GM11168 (cell line): Measurements from ENCODE around the gene RUVBL2.
"Not testable (repeated sequence)": the region's sequence is repeated elsewhere in the genome, so short reads cannot be mapped to it uniquely, and the experiment has no call there.

Experiments used
- in situ Hi-C: fragments of 300-500 bp; cut with MboI; formaldehyde crosslinking; loops from one replicate; pipeline ENCODE4 v1.12.0; 2022; ENCODE audit warnings: low sequenced_read_pairs; ENCODE audit not compliant: unreplicated experiment

The RUVBL2 gene

GRCh38 chr19:49038557-49039276 lies 45.0 kb downstream of the RUVBL2 start:
- in situ Hi-C loops = not testable (repeated sequence)

- in situ Hi-C loops = not testable (repeated sequence)
Observed at GRCh38 chr19:49039736-49040135, 46.0 kb downstream of the RUVBL2 start.

- in situ Hi-C loops = no loop called here
Observed at GRCh38 chr19:49042177-49042576, 48.5 kb downstream of the RUVBL2 start.

GRCh38 chr19:49042666-49043065 lies 49.0 kb downstream of the RUVBL2 start:
- in situ Hi-C loops = not testable (repeated sequence)

- in situ Hi-C loops = not testable (repeated sequence)
Observed at GRCh38 chr19:49043548-49043947, 49.9 kb downstream of the RUVBL2 start, which contains the start of gene CGB5. CGB5 (plus strand) TSS chr19:49043848; CDS start chr19:49044210, 362 bp downstream.

- in situ Hi-C loops = not testable (repeated sequence)
Observed at GRCh38 chr19:49049011-49049410, 55.3 kb downstream of the RUVBL2 start, which contains the start of gene CGB8. CGB8 (minus strand) TSS chr19:49049111; CDS start chr19:49048739, 372 bp downstream.

GRCh38 chr19:49049834-49050233 lies 56.1 kb downstream of the RUVBL2 start:
- in situ Hi-C loops = not testable (repeated sequence)

GRCh38 chr19:49050376-49051033 lies 56.8 kb downstream of the RUVBL2 start:
- in situ Hi-C loops = not testable (repeated sequence)

- in situ Hi-C loops = no loop called here
Observed at GRCh38 chr19:49056101-49056901, 62.6 kb downstream of the RUVBL2 start.

- in situ Hi-C loops = not testable (repeated sequence)
Observed at GRCh38 chr19:49056902-49057596, 63.4 kb downstream of the RUVBL2 start.

- in situ Hi-C loops = no loop called here
Observed at GRCh38 chr19:49057636-49058234, 64.0 kb downstream of the RUVBL2 start, which contains the start of gene CGB7. CGB7 (minus strand) TSS chr19:49057749; CDS start chr19:49055375, 2,374 bp downstream.

GRCh38 chr19:49058562-49058961 lies 64.9 kb downstream of the RUVBL2 start:
- in situ Hi-C loops = no loop called here

GRCh38 chr19:49059053-49059452 lies 65.4 kb downstream of the RUVBL2 start:
- in situ Hi-C loops = no loop called here

- in situ Hi-C loops = no loop called here
Observed at GRCh38 chr19:49061000-49061399, 67.3 kb downstream of the RUVBL2 start.

- in situ Hi-C loops = no loop called here
Observed at GRCh38 chr19:49061445-49061844, 67.8 kb downstream of the RUVBL2 start.

- in situ Hi-C loops = no loop called here
Observed at GRCh38 chr19:49064029-49064629, 70.4 kb downstream of the RUVBL2 start.

- in situ Hi-C loops = no loop called here
Observed at GRCh38 chr19:49064768-49065611, 71.3 kb downstream of the RUVBL2 start, which contains the start of gene NTF4. NTF4 (minus strand) TSS chr19:49064818; CDS start chr19:49061997, 2,821 bp downstream.
